Measurements from ENCODE around the gene CHD2. TPM values are rescaled to one million over a fixed set of nuclear protein-coding genes. Genes with fewer than 3 reads are reported as not detected.

CHD2 gene
- total and polyA plus RNA-seq, 10 of the 15 experiments (the other 5 are each of a cell fraction or from before 2014, with no cell fraction given), result 38.1 to 94.7 (median 63.3) TPM

DNA sequence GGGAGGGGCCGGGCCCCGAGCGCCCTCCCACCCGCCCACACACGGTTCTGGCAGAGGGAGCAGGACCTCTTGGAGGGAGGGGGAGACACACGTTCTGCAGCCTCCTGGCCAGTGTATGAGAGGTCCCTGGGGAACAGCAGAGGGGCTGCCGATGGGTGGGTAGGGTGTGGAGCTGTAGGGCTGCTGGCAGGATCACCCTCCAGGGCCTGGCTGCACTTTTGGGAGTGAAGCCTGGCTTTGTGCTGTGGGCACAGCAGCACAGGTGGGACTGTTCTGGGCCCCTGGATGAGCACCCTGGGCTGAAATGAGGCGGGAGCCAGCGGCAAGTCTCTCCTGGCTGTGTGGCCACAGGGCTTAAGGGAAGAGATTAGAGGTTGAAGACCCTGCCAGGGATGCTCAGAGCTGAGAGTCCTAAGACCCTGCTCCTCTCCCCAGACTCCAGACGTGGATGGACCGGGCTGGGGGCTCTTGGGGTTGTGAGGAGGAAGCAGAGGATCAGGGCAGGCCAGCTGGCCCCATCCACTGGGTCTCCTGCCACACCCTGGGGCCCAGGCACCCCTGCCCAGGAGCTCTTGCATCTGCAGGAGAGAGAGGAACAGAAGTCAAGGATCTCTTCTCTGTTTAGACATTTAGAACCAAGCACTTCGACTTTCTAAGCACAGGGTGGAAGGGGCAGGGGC lies 143.6 kb downstream of the CHD2 start:
- no peaks in the 10 kb centered on the region for H3K79me2 ChIP-seq (ENCODE audit: control insufficient read depth, insufficient read depth, low read length)
- ATAC-seq, result no peak
- in situ Hi-C loops (cut with MboI) (loop anchor here (25.0 kb wide), 1 partner anchor 1269 kb away; no protein-coding TSS in a partner anchor), intact Hi-C loops (cut with micrococcal nuclease; ENCODE audit: unreplicated experiment) (no loop called here)
- no peak for DNase-seq (ENCODE audit: low read depth, low spot score)
- H3K4me1 ChIP-seq (ENCODE audit: control insufficient read depth, insufficient read depth, low read length), result no peaks in the 10 kb centered on the region
- CTCF ChIA-PET, result no interaction called here
- FAIRE-seq, result no peak
- H2AFZ ChIP-seq (ENCODE audit: control insufficient read depth, low read depth, low read length), result no peak overlapping the region
- no TSS peak for BruUV-seq (replicated peaks)
- no peaks in the 10 kb centered on the region for H4K20me1 ChIP-seq (ENCODE audit: control insufficient read depth, insufficient read depth)
- 1% methylated on average over 12 of the region's 12 CpGs for WGBS (ENCODE audit: insufficient coverage, insufficient replicate concordance, low lambda C conversion rate, missing lambda C conversion rate)
- RAD21 ChIA-PET (ENCODE audit: unreplicated experiment), result no interaction called here
- no peaks in the 10 kb centered on the region for H3K9me3 ChIP-seq (replicated peaks; ENCODE audit: control insufficient read depth, insufficient read depth, low read length)
- no peak overlapping the region for H3K27ac ChIP-seq (ENCODE audit: control insufficient read depth, insufficient read depth)
- POLR2A ChIA-PET, result no interaction called here
- H3K36me3 ChIP-seq (ENCODE audit: control insufficient read depth in 2 of 2, insufficient read depth in 2 of 2, low read length in 1 of 2), result no peaks in the 10 kb centered on the region
- H3K27me3 ChIP-seq (replicated peaks in 1 of 2; ENCODE audit: control insufficient read depth in 2 of 2, insufficient read depth in 2 of 2, low read length in 1 of 2), result no peaks in the 10 kb centered on the region
- H3K4me2 ChIP-seq (ENCODE audit: control insufficient read depth, insufficient read depth), result no peak overlapping the region
- H3K9ac ChIP-seq (ENCODE audit: control insufficient read depth, insufficient read depth, low read length), result no peak overlapping the region
- H3K4me3 ChIP-seq, result no peak overlapping the region
- SMC1A ChIA-PET (ENCODE audit: uncharacterized antibody, unreplicated experiment), result no interaction called here
- TF ChIP-seq ZBTB11 (CRISPR knock-in tag; IDR thresholded peaks at IDR 0.05), result no peak
- TF ChIP-seq MYC (IDR thresholded peaks at IDR 0.05; ENCODE audit: insufficient read depth, insufficient read length, insufficient replicate concordance, low read length, severe bottlenecking), result no peak
- TF ChIP-seq ZBTB40 (IDR thresholded peaks at IDR 0.05; ENCODE audit: borderline replicate concordance), result no peak
- TF ChIP-seq ZSCAN29 (IDR thresholded peaks at IDR 0.05), result no peak
- no peak for TF ChIP-seq HCFC1 (IDR thresholded peaks at IDR 0.05; ENCODE audit: low read length)
- no peak for TF ChIP-seq ZNF622 (IDR thresholded peaks at IDR 0.05)
- TF ChIP-seq, protein P1, sequence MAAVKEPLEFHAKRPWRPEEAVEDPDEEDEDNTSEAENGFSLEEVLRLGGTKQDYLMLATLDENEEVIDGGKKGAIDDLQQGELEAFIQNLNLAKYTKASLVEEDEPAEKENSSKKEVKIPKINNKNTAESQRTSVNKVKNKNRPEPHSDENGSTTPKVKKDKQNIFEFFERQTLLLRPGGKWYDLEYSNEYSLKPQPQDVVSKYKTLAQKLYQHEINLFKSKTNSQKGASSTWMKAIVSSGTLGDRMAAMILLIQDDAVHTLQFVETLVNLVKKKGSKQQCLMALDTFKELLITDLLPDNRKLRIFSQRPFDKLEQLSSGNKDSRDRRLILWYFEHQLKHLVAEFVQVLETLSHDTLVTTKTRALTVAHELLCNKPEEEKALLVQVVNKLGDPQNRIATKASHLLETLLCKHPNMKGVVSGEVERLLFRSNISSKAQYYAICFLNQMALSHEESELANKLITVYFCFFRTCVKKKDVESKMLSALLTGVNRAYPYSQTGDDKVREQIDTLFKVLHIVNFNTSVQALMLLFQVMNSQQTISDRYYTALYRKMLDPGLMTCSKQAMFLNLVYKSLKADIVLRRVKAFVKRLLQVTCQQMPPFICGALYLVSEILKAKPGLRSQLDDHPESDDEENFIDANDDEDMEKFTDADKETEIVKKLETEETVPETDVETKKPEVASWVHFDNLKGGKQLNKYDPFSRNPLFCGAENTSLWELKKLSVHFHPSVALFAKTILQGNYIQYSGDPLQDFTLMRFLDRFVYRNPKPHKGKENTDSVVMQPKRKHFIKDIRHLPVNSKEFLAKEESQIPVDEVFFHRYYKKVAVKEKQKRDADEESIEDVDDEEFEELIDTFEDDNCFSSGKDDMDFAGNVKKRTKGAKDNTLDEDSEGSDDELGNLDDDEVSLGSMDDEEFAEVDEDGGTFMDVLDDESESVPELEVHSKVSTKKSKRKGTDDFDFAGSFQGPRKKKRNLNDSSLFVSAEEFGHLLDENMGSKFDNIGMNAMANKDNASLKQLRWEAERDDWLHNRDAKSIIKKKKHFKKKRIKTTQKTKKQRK (IDR thresholded peaks at IDR 0.05; ENCODE audit: low read depth, low read length), result no peak
- no peak for TF ChIP-seq TCF3 (IDR thresholded peaks at IDR 0.05; ENCODE audit: borderline replicate concordance, insufficient read depth, low read depth, low read length)
- no peak for TF ChIP-seq CREB1 (IDR thresholded peaks at IDR 0.05; ENCODE audit: low read depth)
- TF ChIP-seq BCL3 (IDR thresholded peaks at IDR 0.05; ENCODE audit: borderline replicate concordance, insufficient read depth, low read depth, low read length, poor library complexity, severe bottlenecking), result no peak
- no peak for TF ChIP-seq POU2F2 (IDR thresholded peaks at IDR 0.05; ENCODE audit: borderline replicate concordance, low read depth, low read length)

All from GM12878 (cell line).